IPS-18a (cell line): ENCODE data around the gene CSTPP1.
"Not testable (repeated sequence)": the region's sequence is repeated elsewhere in the genome, so short reads cannot be mapped to it uniquely, and the experiment has no call there.

Source experiments
- H3K27ac ChIP-seq: one replicate; pipeline ENCODE4 v1.5.1; 2013; ENCODE audit warnings: low read length
- H3K27me3 ChIP-seq: one replicate; pipeline ENCODE4 v1.6.1; 2013; ENCODE audit warnings: mild to moderate bottlenecking, low read length; ENCODE audit not compliant: control insufficient read depth, insufficient read depth
- H3K36me3 ChIP-seq: one replicate; pipeline ENCODE4 v1.6.1; 2013; ENCODE audit warnings: low read depth, low read length; ENCODE audit not compliant: control insufficient read depth
- H3K4me1 ChIP-seq: one replicate; pipeline ENCODE4 v1.6.1; 2013; ENCODE audit warnings: low read depth, low read length; ENCODE audit not compliant: control insufficient read depth
- H3K4me3 ChIP-seq: one replicate; pipeline ENCODE4 v1.5.1; 2013; ENCODE audit warnings: low read length
- H3K9ac ChIP-seq: one replicate; pipeline ENCODE4 v1.6.1; 2013; ENCODE audit warnings: mild to moderate bottlenecking, low read length, moderate library complexity
- H3K9me3 ChIP-seq: one replicate; pipeline ENCODE4 v1.6.1; 2013; ENCODE audit warnings: low read depth, low read length; ENCODE audit not compliant: control insufficient read depth

The CSTPP1 gene

GRCh38 chr11:46981436-46981835 lies 44.9 kb downstream of the CSTPP1 start:
- Histone ChIP-seq H3K9ac (no peak overlapping the region), H3K27ac (no peak overlapping the region), H3K9me3 (no peaks in the 10 kb centered on the region), H3K27me3 (peaks cover 10% of the 10 kb centered on the region), H3K4me3 (no peak overlapping the region), H3K36me3 (no peaks in the 10 kb centered on the region), H3K4me1 (peaks cover 23% of the 10 kb centered on the region)

- H3K4me3 ChIP-seq: no peak overlapping the region
- peaks cover 8% of the 10 kb centered on the region for H3K4me1 ChIP-seq
- no peaks in the 10 kb centered on the region for H3K36me3 ChIP-seq
Observed at GRCh38 chr11:46982797-46983452, 46.4 kb downstream of the CSTPP1 start.

GRCh38 chr11:46983598-46983997 lies 47.0 kb downstream of the CSTPP1 start:
- no peak overlapping the region for H3K27ac ChIP-seq
- peaks cover under 1% of the 10 kb centered on the region for H3K27me3 ChIP-seq
- H3K4me3 ChIP-seq: no peak overlapping the region
- H3K36me3 ChIP-seq: no peaks in the 10 kb centered on the region
- peaks cover 1% of the 10 kb centered on the region for H3K4me1 ChIP-seq
- no peaks in the 10 kb centered on the region for H3K9me3 ChIP-seq
- no peak overlapping the region for H3K9ac ChIP-seq

More at GRCh38 chr11:46982797-46983452, 46.4 kb downstream of the CSTPP1 start:
- H3K9me3 ChIP-seq: no peaks in the 10 kb centered on the region
- H3K9ac ChIP-seq: no peak overlapping the region
- no peak overlapping the region for H3K27ac ChIP-seq
- peaks cover 7% of the 10 kb centered on the region for H3K27me3 ChIP-seq

GRCh38 chr11:46984548-46984947 lies 48.0 kb downstream of the CSTPP1 start:
- H3K27me3 ChIP-seq: no peaks in the 10 kb centered on the region
- no peaks in the 10 kb centered on the region for H3K9me3 ChIP-seq
- no peaks in the 10 kb centered on the region for H3K36me3 ChIP-seq
- no peak overlapping the region for H3K4me3 ChIP-seq
- H3K27ac ChIP-seq: no peak overlapping the region
- H3K4me1 ChIP-seq: no peaks in the 10 kb centered on the region
- no peak overlapping the region for H3K9ac ChIP-seq

- Histone ChIP-seq H3K27ac (no peak overlapping the region), H3K9me3 (no peaks in the 10 kb centered on the region), H3K4me1 (no peaks in the 10 kb centered on the region), H3K9ac (no peak overlapping the region), H3K4me3 (no peak overlapping the region), H3K36me3 (peaks cover 2% of the 10 kb centered on the region), H3K27me3 (no peaks in the 10 kb centered on the region)
Observed at GRCh38 chr11:46984987-46985386, 48.4 kb downstream of the CSTPP1 start.

- Histone ChIP-seq H3K27ac (no peak overlapping the region), H3K4me3 (no peak overlapping the region), H3K9ac (no peak overlapping the region), H3K9me3 (no peaks in the 10 kb centered on the region), H3K4me1 (peaks cover 3% of the 10 kb centered on the region), H3K27me3 (no peaks in the 10 kb centered on the region), H3K36me3 (peaks cover 3% of the 10 kb centered on the region)
Observed at GRCh38 chr11:46987183-46987582, 50.6 kb downstream of the CSTPP1 start.

- H3K27me3 ChIP-seq, H3K9me3 ChIP-seq, H3K9ac ChIP-seq, H3K36me3 ChIP-seq, H3K4me1 ChIP-seq, H3K4me3 ChIP-seq, H3K27ac ChIP-seq: not testable (repeated sequence)
Observed at GRCh38 chr11:46989810-46990487, 53.4 kb downstream of the CSTPP1 start.

- H3K36me3 ChIP-seq: peaks cover 3% of the 10 kb centered on the region
- no peak overlapping the region for H3K4me3 ChIP-seq
- no peak overlapping the region for H3K9ac ChIP-seq
Observed at GRCh38 chr11:46991391-46991790, 54.8 kb downstream of the CSTPP1 start.

GRCh38 chr11:46992386-46992785 lies 55.8 kb downstream of the CSTPP1 start:
- H3K9ac ChIP-seq, H3K9me3 ChIP-seq, H3K27me3 ChIP-seq, H3K4me1 ChIP-seq, H3K4me3 ChIP-seq, H3K36me3 ChIP-seq, H3K27ac ChIP-seq: not testable (repeated sequence)

More at GRCh38 chr11:46991391-46991790, 54.8 kb downstream of the CSTPP1 start:
- H3K27me3 ChIP-seq: no peaks in the 10 kb centered on the region
- no peak overlapping the region for H3K27ac ChIP-seq
- H3K4me1 ChIP-seq: peaks cover 3% of the 10 kb centered on the region
- no peaks in the 10 kb centered on the region for H3K9me3 ChIP-seq

GRCh38 chr11:46997796-46998195 lies 61.2 kb downstream of the CSTPP1 start:
- H3K4me3 ChIP-seq, H3K27ac ChIP-seq, H3K4me1 ChIP-seq, H3K9me3 ChIP-seq, H3K36me3 ChIP-seq, H3K27me3 ChIP-seq, H3K9ac ChIP-seq: not testable (repeated sequence)

- H3K4me1 ChIP-seq: no peaks in the 10 kb centered on the region
- H3K4me3 ChIP-seq: no peak overlapping the region
- H3K27ac ChIP-seq: no peak overlapping the region
- no peaks in the 10 kb centered on the region for H3K36me3 ChIP-seq
- H3K27me3 ChIP-seq: no peaks in the 10 kb centered on the region
- H3K9me3 ChIP-seq: no peaks in the 10 kb centered on the region
- H3K9ac ChIP-seq: no peak overlapping the region
Observed at GRCh38 chr11:46999217-46999616, 62.7 kb downstream of the CSTPP1 start.

GRCh38 chr11:47000033-47000432 lies 63.5 kb downstream of the CSTPP1 start:
- Histone ChIP-seq H3K4me3 (no peak overlapping the region), H3K9ac (no peak overlapping the region), H3K4me1 (no peaks in the 10 kb centered on the region), H3K36me3 (no peaks in the 10 kb centered on the region), H3K27me3 (no peaks in the 10 kb centered on the region), H3K9me3 (no peaks in the 10 kb centered on the region), H3K27ac (no peak overlapping the region)
